Effector CD8-positive, alpha-beta T cell (primary cell): Measurements from ENCODE around the gene DYNC1H1.

Experiments
- DNase-seq: peaks from one replicate; lab custom pipeline; 2025; lab: John Stamatoyannopoulos, UW
- total RNA-seq, 4 experiments: gene quantifications; one replicate each; lab custom pipeline; 2026; lab: John Stamatoyannopoulos, UW

DYNC1H1 gene
- total RNA-seq, result 599 to 1,055 (median 965) reads per million in 4 experiments

DNA sequence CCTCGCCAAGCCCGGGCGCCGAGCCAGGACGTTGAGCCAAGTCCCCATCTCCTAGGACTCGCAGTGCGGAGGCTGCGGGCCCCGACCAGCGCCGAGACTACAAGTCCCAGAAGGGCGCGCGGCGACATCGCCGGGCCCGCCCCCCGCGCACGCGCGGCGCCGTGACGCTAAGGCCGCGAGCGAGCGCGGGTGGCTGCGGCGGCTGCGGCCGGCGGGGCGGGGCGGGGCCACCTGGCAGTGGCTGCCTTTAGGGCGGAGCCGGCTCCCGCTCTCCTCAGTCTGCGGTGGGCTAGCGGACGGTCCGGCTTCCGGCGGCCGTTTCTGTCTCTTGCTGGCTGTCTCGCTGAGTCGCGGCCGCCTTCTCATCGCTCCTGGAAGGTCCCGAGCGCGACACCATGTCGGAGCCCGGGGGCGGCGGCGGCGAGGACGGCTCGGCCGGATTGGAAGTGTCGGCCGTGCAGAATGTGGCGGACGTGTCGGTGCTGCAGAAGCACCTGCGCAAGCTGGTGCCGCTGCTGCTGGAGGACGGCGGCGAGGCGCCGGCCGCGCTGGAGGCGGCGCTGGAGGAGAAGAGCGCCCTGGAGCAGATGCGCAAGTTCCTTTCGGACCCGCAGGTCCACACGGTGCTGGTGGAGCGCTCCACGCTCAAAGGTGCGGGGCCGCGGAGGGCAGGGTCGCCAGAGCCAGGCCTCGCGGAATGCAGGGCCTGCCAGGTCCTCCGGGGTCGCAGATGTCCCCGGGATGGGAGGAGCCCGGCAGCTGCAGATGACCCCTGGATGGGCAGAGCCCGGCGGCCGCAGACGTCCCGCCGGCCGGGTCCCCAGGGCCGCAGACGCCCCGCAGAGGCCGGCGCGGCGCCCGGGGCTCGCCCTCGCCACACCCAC lies at the start of gene DYNC1H1:
Gene DYNC1H1, plus strand, starts transcription at position 277 of the 884 bp plus-strand sequence. Its CDS starts 119 bp downstream, at position 396.
- peak; percentile 81 for DNase-seq

GRCh38 chr14:101915871-101916815 lies 48.2 kb upstream of the DYNC1H1 start:
- DNase-seq, result no peak

GRCh38 chr14:101916816-101917412 lies 47.5 kb upstream of the DYNC1H1 start:
- DNase-seq, result no peak

DNA sequence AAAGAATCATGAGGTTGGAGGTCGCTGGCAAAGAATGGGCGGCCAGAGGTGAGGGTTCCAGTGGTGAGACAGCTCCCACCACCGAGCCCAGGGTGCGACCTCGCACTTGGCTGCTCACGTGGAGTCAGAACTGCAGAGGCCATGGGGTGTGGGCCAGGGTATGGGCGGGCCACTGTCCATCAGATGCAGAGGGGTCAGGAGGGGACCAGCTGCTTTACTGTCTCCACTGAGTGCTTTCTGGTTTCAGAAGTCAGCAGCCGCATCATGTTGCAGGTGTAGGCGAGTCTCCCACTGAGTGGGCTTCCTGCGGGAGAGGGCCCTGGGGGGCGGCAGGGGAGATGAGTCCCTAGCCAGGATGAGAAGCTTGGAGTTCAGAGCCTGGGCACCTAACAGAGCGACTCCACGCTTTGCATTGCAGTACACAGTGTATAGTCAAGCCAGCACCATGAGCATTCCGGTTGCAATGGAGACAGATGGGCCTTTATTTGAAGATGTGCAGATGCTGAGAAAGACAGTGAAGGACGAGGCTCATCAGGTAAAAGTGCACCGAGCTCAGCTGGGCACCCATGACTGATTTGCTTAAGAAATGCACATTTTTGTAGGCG lies 46.9 kb upstream of the DYNC1H1 start:
- no peak for DNase-seq

DNA sequence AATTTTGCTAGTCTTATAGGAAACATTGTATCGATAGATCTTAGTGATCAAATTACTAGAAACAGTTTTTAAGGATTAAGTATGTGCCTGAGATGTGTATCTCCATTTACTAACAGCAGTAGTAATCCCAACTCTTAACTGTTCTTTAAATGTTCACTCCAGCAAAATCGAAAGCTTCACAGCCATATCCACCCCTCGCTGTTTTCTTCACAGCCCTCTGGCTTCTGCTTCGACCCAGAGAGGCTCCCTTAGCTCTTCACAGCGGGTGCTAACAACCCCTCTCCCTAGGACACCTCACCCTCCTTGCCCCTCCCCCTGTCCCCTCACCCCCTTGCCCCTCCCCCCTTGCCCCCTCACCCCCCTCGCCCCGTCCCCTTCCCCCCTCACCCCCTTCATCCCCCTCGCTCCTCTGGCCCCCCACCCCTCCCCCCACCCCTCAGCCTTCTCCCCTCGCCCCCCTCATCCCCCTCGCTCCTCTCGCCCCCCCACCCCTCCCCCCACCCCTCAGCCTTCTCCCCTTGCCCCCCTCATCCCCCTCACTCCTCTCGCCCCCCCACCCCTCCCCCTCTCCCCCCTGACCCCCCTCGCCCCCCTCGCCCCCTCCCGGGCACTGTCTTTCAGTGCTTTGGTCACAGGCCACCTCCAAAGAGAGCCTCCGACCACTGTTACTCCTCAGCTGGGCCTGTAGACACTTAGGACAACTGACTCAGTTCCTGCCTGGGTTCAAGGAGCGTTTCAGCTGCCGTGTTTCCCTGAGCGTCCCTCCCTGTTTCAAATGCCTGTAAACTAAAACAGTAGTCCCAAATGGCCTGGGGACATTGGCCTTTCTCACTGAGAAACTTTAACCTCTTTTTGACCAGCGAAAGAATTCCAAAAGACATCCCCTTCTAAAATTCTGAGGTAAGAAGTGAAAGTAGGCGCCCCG lies 46.0 kb upstream of the DYNC1H1 start:
- no peak for DNase-seq

GRCh38 chr14:101920271-101920670 lies 44.1 kb upstream of the DYNC1H1 start:
- no peak for DNase-seq

DNA sequence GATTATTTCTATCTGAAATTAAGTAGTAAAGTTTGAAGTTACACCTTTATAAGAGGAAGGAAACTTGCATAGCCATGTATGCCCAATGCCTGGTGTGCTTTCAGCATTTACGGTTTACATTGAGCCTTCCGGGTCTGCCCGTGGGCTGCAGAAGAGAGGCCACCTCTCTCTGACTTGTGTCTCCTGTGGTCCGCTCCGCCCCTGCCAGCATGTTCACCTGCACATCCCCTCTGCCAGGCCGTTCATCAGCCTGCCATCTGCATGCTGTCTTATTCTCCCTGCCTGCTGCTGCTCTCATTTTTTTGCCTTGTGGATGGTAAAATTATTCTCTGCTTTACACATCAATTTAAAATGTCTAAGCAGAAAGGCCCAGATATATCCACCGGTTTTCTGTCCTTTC lies 41.5 kb upstream of the DYNC1H1 start:
- no peak for DNase-seq

- DNase-seq, result no peak
Measured at GRCh38 chr14:101925152-101925551, 39.2 kb upstream of the DYNC1H1 start.

GRCh38 chr14:101926085-101926484 lies 38.3 kb upstream of the DYNC1H1 start:
- DNase-seq, result no peak

DNA sequence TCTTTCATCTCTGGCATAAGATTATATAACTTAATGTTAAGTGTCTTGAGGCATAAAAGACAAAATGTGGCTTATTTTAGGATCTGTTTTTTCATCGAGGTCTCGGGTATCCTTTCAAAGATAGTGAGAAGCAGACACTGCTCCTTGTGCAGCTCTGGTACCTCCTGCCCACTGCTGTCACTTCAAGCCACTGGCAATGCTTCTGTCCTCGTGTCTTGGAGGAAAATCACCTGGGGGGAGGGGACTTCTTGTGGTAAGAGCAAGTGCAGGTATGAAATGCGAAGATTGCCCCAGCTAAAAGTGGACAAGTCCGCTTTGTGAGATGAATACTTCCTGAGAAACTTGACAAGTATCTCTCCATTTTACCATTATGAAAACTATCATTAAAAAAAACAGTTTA lies 37.8 kb upstream of the DYNC1H1 start:
- no peak for DNase-seq

- DNase-seq, result no peak
Measured at GRCh38 chr14:101927859-101928258, 36.5 kb upstream of the DYNC1H1 start.

DNA sequence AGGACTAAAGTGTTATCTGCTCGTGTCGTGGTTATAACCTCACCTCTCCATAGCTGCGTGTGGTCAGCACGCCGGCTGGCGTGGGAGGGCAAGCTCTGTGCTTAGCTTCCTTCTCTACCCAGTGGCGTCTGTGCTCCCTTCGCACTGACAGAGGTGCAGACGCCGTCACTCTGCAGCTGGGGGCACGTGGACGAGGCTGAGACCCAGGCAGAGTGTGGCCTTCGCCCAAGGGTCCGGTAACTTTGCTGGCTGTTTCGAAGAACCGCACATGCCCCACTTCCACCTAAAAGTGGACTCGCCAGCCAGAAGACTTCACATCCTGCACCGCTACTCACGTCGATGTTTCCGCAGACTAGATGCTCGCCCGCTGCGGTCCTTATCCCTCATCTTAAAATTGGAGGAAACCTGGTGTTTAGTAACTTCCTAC lies 35.9 kb upstream of the DYNC1H1 start:
- DNase-seq, result no peak

DNA sequence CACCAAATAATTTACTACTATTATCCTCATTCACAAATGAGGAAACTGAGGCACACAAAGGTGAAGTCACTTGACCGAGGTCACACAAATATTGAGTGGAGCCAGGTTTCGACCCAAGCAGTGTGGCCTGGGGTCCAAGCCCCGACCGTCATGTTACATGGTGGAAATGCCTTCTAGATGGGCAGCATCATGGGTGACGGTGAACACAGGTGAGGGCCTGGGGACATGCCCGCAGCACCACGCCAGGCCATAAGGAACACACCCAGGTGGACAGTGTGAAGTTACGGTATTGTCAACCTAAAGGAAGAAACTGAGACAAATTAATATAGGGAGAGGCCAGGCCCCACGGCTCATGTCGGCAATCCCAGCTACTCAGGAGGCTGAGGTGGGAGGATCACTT lies 35.3 kb upstream of the DYNC1H1 start:
- DNase-seq, result no peak

GRCh38 chr14:101929946-101930345 lies 34.4 kb upstream of the DYNC1H1 start:
- DNase-seq, result no peak

GRCh38 chr14:101932673-101933072 lies 31.7 kb upstream of the DYNC1H1 start:
- no peak for DNase-seq

DNA sequence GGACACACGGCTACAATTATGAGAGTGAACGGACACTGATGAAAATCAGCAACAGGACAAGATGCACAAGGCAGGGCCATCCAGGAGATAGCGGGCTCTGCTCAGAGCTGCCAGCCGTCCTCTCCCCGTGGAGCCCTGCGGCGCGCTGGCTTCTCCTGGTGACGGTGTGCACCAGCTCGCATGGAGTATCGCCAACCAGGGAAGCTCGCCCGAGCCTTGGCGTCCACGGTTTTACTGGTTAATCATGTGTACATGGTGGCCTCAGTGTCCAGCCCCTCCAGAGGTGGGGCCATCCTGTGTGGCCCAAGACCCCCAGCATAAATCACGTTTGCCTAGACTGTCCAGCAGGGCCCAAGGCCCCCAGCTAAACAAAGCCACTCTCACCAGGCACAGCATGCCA lies 31.2 kb upstream of the DYNC1H1 start:
- no peak for DNase-seq

DNA sequence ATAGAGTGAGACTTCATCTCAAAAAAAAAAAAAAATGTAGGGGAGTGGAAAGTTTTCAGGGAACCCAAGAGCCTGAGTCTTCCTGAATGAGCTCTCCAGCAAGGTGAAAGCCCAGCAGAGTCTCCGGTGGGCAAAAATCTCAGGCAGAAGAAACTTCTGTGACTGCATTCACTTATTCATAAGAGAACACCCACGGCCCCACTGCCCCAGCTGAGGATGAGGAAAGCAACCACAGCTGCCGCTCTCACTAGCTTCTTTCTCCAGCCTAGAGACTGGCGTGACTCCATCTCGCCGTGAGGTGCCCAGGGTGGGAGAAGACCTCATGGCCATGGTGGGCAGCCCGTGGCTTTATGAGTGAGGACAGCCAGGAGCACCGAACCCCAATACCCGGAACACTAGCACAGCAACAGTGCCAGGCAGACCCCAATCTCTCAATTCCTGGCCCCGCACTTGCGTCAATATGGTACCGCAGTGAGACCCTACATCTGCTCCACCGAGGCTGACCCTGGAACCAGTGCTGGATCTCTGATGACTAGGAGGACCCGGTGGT lies 29.7 kb upstream of the DYNC1H1 start:
- DNase-seq, result no peak

- no peak for DNase-seq
Measured at GRCh38 chr14:101937926-101938767, 26.2 kb upstream of the DYNC1H1 start.

DNA sequence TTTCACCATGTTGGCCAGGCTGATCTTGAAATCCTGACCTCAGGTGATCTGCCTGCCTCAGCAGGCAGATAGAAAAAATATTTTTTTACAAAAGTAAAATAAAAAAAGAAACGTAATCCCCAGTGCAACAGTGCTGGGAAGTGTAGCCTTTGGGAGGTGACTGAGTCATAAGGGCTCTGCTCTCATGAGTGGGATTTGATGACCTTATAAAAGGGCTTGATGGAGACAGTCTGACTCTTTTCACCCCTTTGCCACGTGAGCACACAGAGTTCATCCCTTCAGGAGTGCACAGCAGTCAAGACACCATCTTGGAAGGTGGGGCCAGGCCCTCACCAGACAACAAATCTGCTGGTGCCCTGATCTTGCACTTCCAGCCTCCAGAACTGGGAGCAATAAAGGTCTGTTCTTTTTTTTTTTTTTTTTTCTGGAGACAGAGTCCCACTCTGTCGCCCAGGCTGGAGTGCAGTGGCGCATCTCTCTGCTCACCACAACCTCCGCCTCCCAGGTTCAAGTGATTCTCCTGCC lies 24.7 kb upstream of the DYNC1H1 start:
- no peak for DNase-seq
